22Rv1 (cell line): ENCODE results near the gene EXOSC10.
"Not testable (repeated sequence)": the region's sequence is repeated elsewhere in the genome, so short reads cannot be mapped to it uniquely, and the experiment has no call there.

Experiments
- ZFX ChIP-seq: fragments of 450-650 bp; IDR thresholded peaks from 2 replicates; pipeline ENCODE4 v1.6.1; 2017; ENCODE audit warnings: antibody characterized with exemption, borderline replicate concordance
- TF ChIP-seq, protein P1 (sequence below): fragments of 450-650 bp; IDR thresholded peaks from 2 replicates; pipeline ENCODE4 v1.5.1; 2017; ENCODE audit warnings: mild to moderate bottlenecking

DNA sequence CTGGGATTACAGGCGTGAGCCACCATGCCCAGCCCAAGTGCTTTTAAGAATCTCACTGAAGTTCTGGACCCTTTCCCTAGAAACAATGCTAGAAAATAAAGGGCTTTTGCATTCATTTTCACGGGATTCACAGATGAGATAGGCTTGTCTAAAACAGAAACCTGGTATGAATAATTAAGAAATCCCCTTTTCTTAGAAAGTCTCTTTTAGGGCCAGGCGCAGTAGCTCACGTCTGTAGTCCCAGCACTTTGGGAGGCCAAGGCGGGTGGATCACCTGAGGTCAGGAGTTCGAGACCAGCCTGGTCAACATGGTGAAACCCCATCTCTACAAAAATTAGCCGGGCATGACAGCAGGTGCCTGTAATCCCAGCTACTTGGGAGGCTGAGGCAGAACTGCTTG is 26.3 kb downstream of the EXOSC10 start:
- TF ChIP-seq, protein P1, sequence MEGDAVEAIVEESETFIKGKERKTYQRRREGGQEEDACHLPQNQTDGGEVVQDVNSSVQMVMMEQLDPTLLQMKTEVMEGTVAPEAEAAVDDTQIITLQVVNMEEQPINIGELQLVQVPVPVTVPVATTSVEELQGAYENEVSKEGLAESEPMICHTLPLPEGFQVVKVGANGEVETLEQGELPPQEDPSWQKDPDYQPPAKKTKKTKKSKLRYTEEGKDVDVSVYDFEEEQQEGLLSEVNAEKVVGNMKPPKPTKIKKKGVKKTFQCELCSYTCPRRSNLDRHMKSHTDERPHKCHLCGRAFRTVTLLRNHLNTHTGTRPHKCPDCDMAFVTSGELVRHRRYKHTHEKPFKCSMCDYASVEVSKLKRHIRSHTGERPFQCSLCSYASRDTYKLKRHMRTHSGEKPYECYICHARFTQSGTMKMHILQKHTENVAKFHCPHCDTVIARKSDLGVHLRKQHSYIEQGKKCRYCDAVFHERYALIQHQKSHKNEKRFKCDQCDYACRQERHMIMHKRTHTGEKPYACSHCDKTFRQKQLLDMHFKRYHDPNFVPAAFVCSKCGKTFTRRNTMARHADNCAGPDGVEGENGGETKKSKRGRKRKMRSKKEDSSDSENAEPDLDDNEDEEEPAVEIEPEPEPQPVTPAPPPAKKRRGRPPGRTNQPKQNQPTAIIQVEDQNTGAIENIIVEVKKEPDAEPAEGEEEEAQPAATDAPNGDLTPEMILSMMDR: not testable (repeated sequence)
- TF ChIP-seq ZFX: not testable (repeated sequence)
